Measurements from ENCODE around the gene CCDC88C. TPM values are rescaled to one million over a fixed set of nuclear protein-coding genes. Genes with fewer than 3 reads are reported as not detected.

Gene CCDC88C
- total RNA-seq, 4 donors from 2014 or later, result 1.1 to 2.7 (median 2.1) TPM

DNA sequence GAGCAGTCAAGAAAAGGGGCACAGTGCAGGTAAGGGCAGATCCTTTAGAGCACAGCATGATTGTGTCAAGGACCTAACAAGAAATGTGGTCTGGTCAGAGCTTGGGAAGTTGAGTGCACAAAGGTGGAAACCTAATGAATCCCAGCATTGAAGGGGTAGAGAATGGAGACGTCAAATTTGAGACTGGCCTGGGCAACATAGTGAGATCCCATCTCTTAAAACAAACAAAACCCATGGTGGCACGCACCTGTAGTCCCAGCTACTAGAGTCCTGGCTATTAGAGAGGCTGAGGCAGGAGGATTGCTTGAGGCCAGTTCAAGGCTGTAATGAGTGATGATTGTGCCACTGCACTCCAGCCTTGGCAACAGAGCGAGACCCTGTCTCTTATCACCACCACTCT is 37.0 kb upstream of the CCDC88C start:
- no peaks in the 10 kb centered on the region for H3K4me1 ChIP-seq
- TF ChIP-seq POLR2A (IDR thresholded peaks at IDR 0.05), result no peak
- TF ChIP-seq, protein P1, sequence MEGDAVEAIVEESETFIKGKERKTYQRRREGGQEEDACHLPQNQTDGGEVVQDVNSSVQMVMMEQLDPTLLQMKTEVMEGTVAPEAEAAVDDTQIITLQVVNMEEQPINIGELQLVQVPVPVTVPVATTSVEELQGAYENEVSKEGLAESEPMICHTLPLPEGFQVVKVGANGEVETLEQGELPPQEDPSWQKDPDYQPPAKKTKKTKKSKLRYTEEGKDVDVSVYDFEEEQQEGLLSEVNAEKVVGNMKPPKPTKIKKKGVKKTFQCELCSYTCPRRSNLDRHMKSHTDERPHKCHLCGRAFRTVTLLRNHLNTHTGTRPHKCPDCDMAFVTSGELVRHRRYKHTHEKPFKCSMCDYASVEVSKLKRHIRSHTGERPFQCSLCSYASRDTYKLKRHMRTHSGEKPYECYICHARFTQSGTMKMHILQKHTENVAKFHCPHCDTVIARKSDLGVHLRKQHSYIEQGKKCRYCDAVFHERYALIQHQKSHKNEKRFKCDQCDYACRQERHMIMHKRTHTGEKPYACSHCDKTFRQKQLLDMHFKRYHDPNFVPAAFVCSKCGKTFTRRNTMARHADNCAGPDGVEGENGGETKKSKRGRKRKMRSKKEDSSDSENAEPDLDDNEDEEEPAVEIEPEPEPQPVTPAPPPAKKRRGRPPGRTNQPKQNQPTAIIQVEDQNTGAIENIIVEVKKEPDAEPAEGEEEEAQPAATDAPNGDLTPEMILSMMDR (IDR thresholded peaks at IDR 0.05 in 4 of 5, conservative IDR thresholded peaks at IDR 0.05 in 1 of 5), result no peak
- no peaks in the 10 kb centered on the region for H3K27me3 ChIP-seq
- H3K36me3 ChIP-seq, result peaks cover 3 to 28% of the 10 kb centered on the region in 2 donors
- no peaks in the 10 kb centered on the region for H3K9me3 ChIP-seq
- in situ Hi-C loops (cut with MboI; ENCODE audit: low sequenced_read_pairs in 4 of 4), result no loop called here
- intact Hi-C loops (cut with DNase I; ENCODE audit: low total_unique reads), result no loop called here
- H3K27ac ChIP-seq, result no peak overlapping the region
- no peak for ATAC-seq
- no peak for DNase-seq
- H3K4me3 ChIP-seq, result no peak overlapping the region

DNA sequence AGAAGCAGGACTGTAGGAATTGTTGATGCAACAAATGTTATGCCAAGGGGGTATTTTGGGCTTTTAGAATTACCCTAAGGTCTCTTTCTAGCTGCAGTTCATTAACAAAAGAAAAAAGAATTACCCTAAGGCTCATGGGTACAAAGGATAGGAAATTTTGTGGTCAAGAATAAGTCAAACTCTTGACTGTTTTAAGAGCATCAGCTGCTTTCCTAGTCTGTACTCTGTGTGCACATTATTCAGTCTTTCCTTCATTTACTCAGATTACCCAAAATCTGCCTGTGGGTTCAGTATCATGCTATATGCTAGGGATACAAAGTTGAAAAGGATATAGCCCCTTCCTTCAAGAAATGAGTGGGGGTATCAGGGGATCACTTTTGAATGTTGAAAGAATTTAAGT is 36.5 kb upstream of the CCDC88C start:
- intact Hi-C loops (cut with DNase I; ENCODE audit: low total_unique reads), result no loop called here
- Histone ChIP-seq H3K36me3 (peaks cover 3 to 24% of the 10 kb centered on the region in 2 donors), H3K27me3 (no peaks in the 10 kb centered on the region), H3K4me1 (no peaks in the 10 kb centered on the region), H3K9me3 (no peaks in the 10 kb centered on the region), H3K27ac (no peak overlapping the region), H3K4me3 (no peak overlapping the region)
- in situ Hi-C loops (cut with MboI; ENCODE audit: low sequenced_read_pairs in 4 of 4), result no loop called here
- ATAC-seq, result no peak
- no peak for DNase-seq
- no peak for TF ChIP-seq POLR2A (IDR thresholded peaks at IDR 0.05)
- TF ChIP-seq, protein P1 (IDR thresholded peaks at IDR 0.05 in 4 of 5, conservative IDR thresholded peaks at IDR 0.05 in 1 of 5), result no peak

DNA sequence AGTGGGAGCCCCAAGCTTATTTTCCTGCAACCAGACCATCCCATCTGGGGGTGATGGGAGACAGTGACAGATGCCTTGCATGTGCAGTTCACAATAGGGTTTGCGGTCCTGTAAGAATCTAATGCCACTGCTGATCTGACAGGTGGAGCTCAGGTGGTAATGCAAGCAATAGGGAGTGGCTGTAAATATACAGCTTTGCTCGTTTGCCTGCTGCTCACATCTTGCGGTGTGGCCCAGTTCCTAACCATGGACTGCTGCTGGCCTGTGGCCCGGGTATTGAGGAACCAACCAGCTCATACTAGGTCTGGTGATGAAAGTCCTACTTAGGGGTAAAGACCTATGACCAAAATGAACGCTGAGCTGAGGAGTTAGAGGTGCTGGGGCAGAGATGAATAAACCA is 36.1 kb upstream of the CCDC88C start:
- H3K27ac ChIP-seq, result no peak overlapping the region
- no peak for ATAC-seq
- no peak for DNase-seq
- H3K9me3 ChIP-seq, result no peaks in the 10 kb centered on the region
- in situ Hi-C loops (cut with MboI; ENCODE audit: low sequenced_read_pairs in 4 of 4) (no loop called here), intact Hi-C loops (cut with DNase I; ENCODE audit: low total_unique reads) (no loop called here)
- peaks cover 3 to 20% of the 10 kb centered on the region in 2 donors for H3K36me3 ChIP-seq
- H3K27me3 ChIP-seq, result no peaks in the 10 kb centered on the region
- no peak overlapping the region for H3K4me3 ChIP-seq
- no peak for TF ChIP-seq POLR2A (IDR thresholded peaks at IDR 0.05)
- TF ChIP-seq, protein P1 (IDR thresholded peaks at IDR 0.05 in 4 of 5, conservative IDR thresholded peaks at IDR 0.05 in 1 of 5), result no peak
- no peaks in the 10 kb centered on the region for H3K4me1 ChIP-seq

DNA sequence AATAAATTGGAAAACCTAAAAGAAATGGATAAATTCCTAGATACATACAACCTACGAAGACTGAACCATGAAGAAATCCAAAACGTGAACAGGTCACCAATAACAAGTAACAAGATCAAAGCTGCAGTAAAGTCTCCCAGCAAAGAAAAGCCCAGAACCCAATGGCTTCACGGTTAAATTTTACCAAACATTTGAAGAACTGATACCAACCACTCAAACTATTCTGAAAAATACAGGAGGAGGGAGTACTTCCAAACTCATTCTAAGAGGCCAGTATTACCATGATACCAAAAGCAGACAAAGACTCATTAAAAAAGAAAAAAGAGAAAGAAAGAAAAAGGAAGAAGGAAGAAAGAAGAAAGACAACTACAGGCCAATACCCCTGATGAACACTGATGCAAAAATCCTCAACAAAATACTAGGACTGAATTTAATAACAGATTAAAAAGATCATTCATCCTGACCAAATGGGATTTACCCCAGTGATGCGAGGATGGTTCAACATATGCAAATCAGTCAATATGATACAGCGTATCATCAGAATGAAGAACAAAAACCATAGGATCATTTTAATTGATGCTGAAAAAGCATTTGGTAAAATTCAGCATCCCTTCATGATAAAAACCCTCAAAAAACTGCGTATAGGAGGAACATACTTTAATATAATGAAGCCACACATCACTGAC is 26.9 kb upstream of the CCDC88C start:
- H3K36me3 ChIP-seq, result no peaks in the 10 kb centered on the region
- H3K4me1 ChIP-seq, result no peaks in the 10 kb centered on the region
- DNase-seq, result no peak
- H3K9me3 ChIP-seq, result no peaks in the 10 kb centered on the region
- in situ Hi-C loops (cut with MboI; ENCODE audit: low sequenced_read_pairs in 4 of 4) (no loop called here), intact Hi-C loops (cut with DNase I; ENCODE audit: low total_unique reads) (no loop called here)
- ATAC-seq, result no peak
- TF ChIP-seq, protein P1 (IDR thresholded peaks at IDR 0.05 in 4 of 5, conservative IDR thresholded peaks at IDR 0.05 in 1 of 5), result no peak
- no peak for TF ChIP-seq POLR2A (IDR thresholded peaks at IDR 0.05)
- H3K27ac ChIP-seq, result no peak overlapping the region
- H3K27me3 ChIP-seq, result no peaks in the 10 kb centered on the region
- H3K4me3 ChIP-seq, result no peak overlapping the region

DNA sequence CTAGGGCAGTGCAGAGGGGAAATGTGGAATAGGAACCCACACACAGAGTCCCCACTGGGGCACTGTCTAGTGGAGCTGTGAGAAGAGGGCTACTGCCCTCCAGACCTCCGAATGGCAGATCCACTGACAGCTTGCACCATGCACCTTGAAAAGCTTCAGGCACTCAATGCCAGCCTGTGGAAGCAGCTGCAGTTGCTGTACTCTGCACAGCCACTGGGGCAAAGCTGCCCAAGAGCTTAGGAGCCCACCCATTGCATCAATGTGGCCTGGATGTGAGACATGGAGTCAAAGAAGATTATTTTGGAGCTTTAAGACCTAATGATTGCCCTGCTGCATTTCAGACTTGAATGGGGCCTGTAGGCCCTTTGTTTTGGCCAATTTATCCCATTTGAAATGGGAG is 21.7 kb upstream of the CCDC88C start:
- in situ Hi-C loops (cut with MboI; ENCODE audit: low sequenced_read_pairs in 4 of 4) (no loop called here), intact Hi-C loops (cut with DNase I; ENCODE audit: low total_unique reads) (no loop called here)
- TF ChIP-seq POLR2A (IDR thresholded peaks at IDR 0.05), result no peak
- TF ChIP-seq, protein P1 (IDR thresholded peaks at IDR 0.05 in 4 of 5, conservative IDR thresholded peaks at IDR 0.05 in 1 of 5), result no peak
- no peaks in the 10 kb centered on the region for H3K36me3 ChIP-seq
- H3K9me3 ChIP-seq, result no peaks in the 10 kb centered on the region
- H3K27ac ChIP-seq, result no peak overlapping the region
- ATAC-seq (no peak), DNase-seq (no peak)
- H3K27me3 ChIP-seq, result no peaks in the 10 kb centered on the region
- H3K4me1 ChIP-seq, result no peaks in the 10 kb centered on the region
- no peak overlapping the region for H3K4me3 ChIP-seq
